T-helper 2 cell treated with Interferon-gamma antibody and Interleukin-4, amounts not matched to agents 100 ng/mL and 5 ng/mL, for 36 hours (primary cell): ENCODE data around the gene SCNN1A. TPM values are rescaled to one million over a fixed set of nuclear protein-coding genes. Genes with fewer than 3 reads are reported as not detected.

Experiments
- intact Hi-C: fragments of 100-400 bp; cut with micrococcal nuclease; formaldehyde crosslinking; loops from one replicate; pipeline ENCODE4 v1.15.1; 2023
- total RNA-seq: library from RNA; stranded (reverse); gene quantifications from 2 replicates; pipeline ENCODE4 v1.2.3, GENCODE V29; 2022

The SCNN1A gene
- total RNA-seq, 1 donor from 2014 or later, result 0.32 TPM

GRCh38 chr12:6369916-6370575 is 5.3 kb downstream of the SCNN1A start:
- intact Hi-C loops, result loop anchor here (2.0 kb wide), 1 partner anchor 47 kb away; no protein-coding TSS in a partner anchor

GRCh38 chr12:6368906-6369525 is 6.3 kb downstream of the SCNN1A start:
- intact Hi-C loops, result loop anchor here (2.0 kb wide), 1 partner anchor 46 kb away; no protein-coding TSS in a partner anchor

- intact Hi-C loops, result loop anchor here (1.0 to 2.0 kb wide), 2 partner anchors 33 to 45 kb away; no protein-coding TSS in a partner anchor
Observed at GRCh38 chr12:6367969-6368892, 7.1 kb downstream of the SCNN1A start.

- intact Hi-C loops, result loop anchor here (1.0 kb wide), 1 partner anchor 32 kb away; no protein-coding TSS in a partner anchor
Observed at GRCh38 chr12:6367065-6367968, 8.0 kb downstream of the SCNN1A start.

- intact Hi-C loops, result loop anchor here (5.0 kb wide), 1 partner anchor 162 kb away; the partner anchor contains the start of gene CD9
Observed at GRCh38 chr12:6364044-6364374, 11.4 kb downstream of the SCNN1A start.

- intact Hi-C loops, result loop anchor here (2.0 to 5.0 kb wide), 2 partner anchors 23 to 161 kb away; partner anchors contain the start of gene CD9
Observed at GRCh38 chr12:6363330-6364043, 11.9 kb downstream of the SCNN1A start.

GRCh38 chr12:6363010-6363329 is 12.4 kb downstream of the SCNN1A start:
- intact Hi-C loops, result loop anchor here (2.0 to 5.0 kb wide), 2 partner anchors 22 to 161 kb away; partner anchors contain the start of gene CD9

GRCh38 chr12:6362403-6362802 is 13.0 kb downstream of the SCNN1A start:
- intact Hi-C loops, result loop anchor here (2.0 to 5.0 kb wide), 2 partner anchors 22 to 160 kb away; partner anchors contain the start of gene CD9

- intact Hi-C loops, result loop anchor here (2.0 to 5.0 kb wide), 2 partner anchors 21 to 160 kb away; partner anchors contain the start of gene CD9
Observed at GRCh38 chr12:6361834-6362233, 13.5 kb downstream of the SCNN1A start.

GRCh38 chr12:6360578-6361490 is 14.5 kb downstream of the SCNN1A start:
- intact Hi-C loops, result loop anchor here (5.0 kb wide), 1 partner anchor 159 kb away; the partner anchor contains the start of gene CD9

- intact Hi-C loops, result loop anchor here (5.0 kb wide), 1 partner anchor 158 kb away; the partner anchor contains the start of gene CD9
Observed at GRCh38 chr12:6360080-6360571, 15.2 kb downstream of the SCNN1A start.

- intact Hi-C loops, result no loop called here
Observed at GRCh38 chr12:6358881-6359280, 16.5 kb downstream of the SCNN1A start.

GRCh38 chr12:6356374-6356820 is 19.0 kb downstream of the SCNN1A start:
- intact Hi-C loops, result no loop called here

- intact Hi-C loops, result no loop called here
Observed at GRCh38 chr12:6355491-6356373, 19.6 kb downstream of the SCNN1A start.

GRCh38 chr12:6354495-6355393 is 20.6 kb downstream of the SCNN1A start:
- intact Hi-C loops, result no loop called here
